ENCODE measurements around the gene PCSK5. TPM values are rescaled to one million over a fixed set of nuclear protein-coding genes. Genes with fewer than 3 reads are reported as not detected.

Gene PCSK5
- total and polyA plus RNA-seq, 7 experiments from 2014 or later = 5.2 to 35.0 (median 19.1) TPM

- peak overlapping the region in 4 of 10 donors; percentile 4 to 15 (median 6) for H3K4me3 Mint-ChIP-seq
- POLR2A ChIA-PET = no interaction called here
- intact Hi-C loops (cut with micrococcal nuclease) = no loop called here
Measured at GRCh38 chr9:75910731-75911130, 20.3 kb downstream of the PCSK5 start.

GRCh38 chr9:75911390-75911789, 20.9 kb downstream of the PCSK5 start:
- no peak overlapping the region for H3K27ac Mint-ChIP-seq

More at GRCh38 chr9:75910731-75911130, 20.3 kb downstream of the PCSK5 start:
- CTCF ChIA-PET = interaction anchor here (0.6 kb wide), 1 partner anchor 796 kb away, joined by 3 read pairs; no protein-coding TSS in a partner anchor
- H3K27ac Mint-ChIP-seq = no peak overlapping the region
- Histone ChIP-seq H3K36me3 (ENCODE audit: control insufficient read depth in 2 of 3, insufficient read depth in 3 of 3, low read length in 3 of 3) (no peaks in the 10 kb centered on the region), H3K27ac (ENCODE audit: low read depth, low read length) (no peak overlapping the region), H3K4me3 (ENCODE audit: low read length) (no peak overlapping the region), H3K9me3 (ENCODE audit: control insufficient read depth in 2 of 3, low read length in 3 of 3) (no peaks in the 10 kb centered on the region), H3K4me1 (ENCODE audit: control insufficient read depth in 2 of 2, insufficient read depth in 2 of 2, low read length in 2 of 2) (peaks cover 0 to 18% of the 10 kb centered on the region in 2 donors), H3K27me3 (ENCODE audit: control insufficient read depth in 2 of 2, insufficient read depth in 2 of 2, low read length in 2 of 2) (no peaks in the 10 kb centered on the region)
- H3K9me3 Mint-ChIP-seq = peaks cover 0 to 6% (median 0%) of the 10 kb centered on the region in 11 donors
- peaks cover 2 to 26% (median 13%) of the 10 kb centered on the region in 5 donors for H3K36me3 Mint-ChIP-seq
- ATAC-seq (no peak), DNase-seq (no peak)
- peaks cover 0 to 95% (median 79%) of the 10 kb centered on the region in 7 donors for H3K4me1 Mint-ChIP-seq
- no peaks in the 10 kb centered on the region for H3K27me3 Mint-ChIP-seq

GRCh38 chr9:75912951-75913350, 22.5 kb downstream of the PCSK5 start:
- Histone ChIP-seq H3K36me3 (ENCODE audit: control insufficient read depth in 2 of 3, insufficient read depth in 3 of 3, low read length in 3 of 3) (no peaks in the 10 kb centered on the region), H3K4me3 (ENCODE audit: low read length) (no peak overlapping the region), H3K4me1 (ENCODE audit: control insufficient read depth in 2 of 2, insufficient read depth in 2 of 2, low read length in 2 of 2) (peaks cover 0 to 14% of the 10 kb centered on the region in 2 donors), H3K27ac (ENCODE audit: low read depth, low read length) (no peak overlapping the region), H3K9me3 (ENCODE audit: control insufficient read depth in 2 of 3, low read length in 3 of 3) (no peaks in the 10 kb centered on the region), H3K27me3 (ENCODE audit: control insufficient read depth in 2 of 2, insufficient read depth in 2 of 2, low read length in 2 of 2) (no peaks in the 10 kb centered on the region)
- DNase-seq = no peak
- Mint-ChIP-seq H3K27me3 (no peaks in the 10 kb centered on the region), H3K27ac (no peak overlapping the region), H3K9me3 (no peaks in the 10 kb centered on the region), H3K36me3 (peaks cover 2 to 19% (median 12%) of the 10 kb centered on the region in 5 donors), H3K4me1 (peaks cover 0 to 95% (median 77%) of the 10 kb centered on the region in 7 donors), H3K4me3 (peak overlapping the region in 3 of 10 donors; percentile 4 to 50 (median 5))
- intact Hi-C loops (cut with micrococcal nuclease) = loop anchor here in 1 of 2 donors (2.0 kb wide), 1 partner anchor 20 kb away; no protein-coding TSS in a partner anchor
- POLR2A ChIA-PET = no interaction called here
- ATAC-seq = no peak
- CTCF ChIA-PET = interaction anchor here (1.4 kb wide), 1 partner anchor 47 kb away, joined by 4 read pairs; no protein-coding TSS in a partner anchor

More at GRCh38 chr9:75911390-75911789, 20.9 kb downstream of the PCSK5 start:
- Histone ChIP-seq H3K36me3 (ENCODE audit: control insufficient read depth in 2 of 3, insufficient read depth in 3 of 3, low read length in 3 of 3) (no peaks in the 10 kb centered on the region), H3K9me3 (ENCODE audit: control insufficient read depth in 2 of 3, low read length in 3 of 3) (no peaks in the 10 kb centered on the region), H3K4me3 (ENCODE audit: low read length) (no peak overlapping the region), H3K27ac (ENCODE audit: low read depth, low read length) (no peak overlapping the region), H3K4me1 (ENCODE audit: control insufficient read depth in 2 of 2, insufficient read depth in 2 of 2, low read length in 2 of 2) (peaks cover 0 to 17% of the 10 kb centered on the region in 2 donors), H3K27me3 (ENCODE audit: control insufficient read depth in 2 of 2, insufficient read depth in 2 of 2, low read length in 2 of 2) (no peaks in the 10 kb centered on the region)
- DNase-seq (no peak), ATAC-seq (no peak)
- peak overlapping the region in 3 of 10 donors; percentile 4 to 20 (median 17) for H3K4me3 Mint-ChIP-seq
- intact Hi-C loops (cut with micrococcal nuclease) = no loop called here
- no peaks in the 10 kb centered on the region for H3K27me3 Mint-ChIP-seq
- H3K9me3 Mint-ChIP-seq = peaks cover 0 to 6% (median 0%) of the 10 kb centered on the region in 11 donors
- peaks cover 2 to 26% (median 13%) of the 10 kb centered on the region in 5 donors for H3K36me3 Mint-ChIP-seq
- POLR2A ChIA-PET = no interaction called here
- H3K4me1 Mint-ChIP-seq = peaks cover 0 to 95% (median 81%) of the 10 kb centered on the region in 7 donors
- CTCF ChIA-PET = no interaction called here

GRCh38 chr9:75914002-75914401, 23.5 kb downstream of the PCSK5 start:
- no peak overlapping the region for H3K27ac Mint-ChIP-seq
- Histone ChIP-seq H3K36me3 (ENCODE audit: control insufficient read depth in 2 of 3, insufficient read depth in 3 of 3, low read length in 3 of 3) (no peaks in the 10 kb centered on the region), H3K4me3 (ENCODE audit: low read length) (no peak overlapping the region), H3K27ac (ENCODE audit: low read depth, low read length) (no peak overlapping the region), H3K27me3 (ENCODE audit: control insufficient read depth in 2 of 2, insufficient read depth in 2 of 2, low read length in 2 of 2) (no peaks in the 10 kb centered on the region), H3K9me3 (ENCODE audit: control insufficient read depth in 2 of 3, low read length in 3 of 3) (no peaks in the 10 kb centered on the region), H3K4me1 (ENCODE audit: control insufficient read depth in 2 of 2, insufficient read depth in 2 of 2, low read length in 2 of 2) (peaks cover 0 to 8% of the 10 kb centered on the region in 2 donors)
- intact Hi-C loops (cut with micrococcal nuclease) = no loop called here
- ChIA-PET CTCF (no interaction called here), POLR2A (no interaction called here)
- ATAC-seq (no peak), DNase-seq (no peak)
- H3K9me3 Mint-ChIP-seq = no peaks in the 10 kb centered on the region
- H3K4me3 Mint-ChIP-seq = no peak overlapping the region
- peaks cover 0 to 92% (median 71%) of the 10 kb centered on the region in 7 donors for H3K4me1 Mint-ChIP-seq
- H3K27me3 Mint-ChIP-seq = no peaks in the 10 kb centered on the region
- peaks cover 0 to 16% (median 7%) of the 10 kb centered on the region in 5 donors for H3K36me3 Mint-ChIP-seq

- POLR2A ChIA-PET = no interaction called here
- CTCF ChIA-PET = no interaction called here
- Histone ChIP-seq H3K4me3 (ENCODE audit: low read length) (no peak overlapping the region), H3K27me3 (ENCODE audit: control insufficient read depth in 2 of 2, insufficient read depth in 2 of 2, low read length in 2 of 2) (no peaks in the 10 kb centered on the region), H3K27ac (ENCODE audit: low read depth, low read length) (no peak overlapping the region), H3K9me3 (ENCODE audit: control insufficient read depth in 2 of 3, low read length in 3 of 3) (no peaks in the 10 kb centered on the region), H3K36me3 (ENCODE audit: control insufficient read depth in 2 of 3, insufficient read depth in 3 of 3, low read length in 3 of 3) (no peaks in the 10 kb centered on the region), H3K4me1 (ENCODE audit: control insufficient read depth in 2 of 2, insufficient read depth in 2 of 2, low read length in 2 of 2) (peaks cover 0 to 8% of the 10 kb centered on the region in 2 donors)
- Mint-ChIP-seq H3K4me3 (peak overlapping the region in 1 of 10 donors; percentile 17), H3K36me3 (peaks cover 0 to 20% (median 7%) of the 10 kb centered on the region in 5 donors), H3K27me3 (no peaks in the 10 kb centered on the region), H3K4me1 (peaks cover 0 to 91% (median 67%) of the 10 kb centered on the region in 7 donors), H3K9me3 (no peaks in the 10 kb centered on the region), H3K27ac (peak overlapping the region in 1 of 9 donors; percentile 14)
- DNase-seq (no peak), ATAC-seq (no peak)
- intact Hi-C loops (cut with micrococcal nuclease) = no loop called here
Measured at GRCh38 chr9:75914883-75915452, 24.5 kb downstream of the PCSK5 start.

GRCh38 chr9:75918154-75918553, 27.7 kb downstream of the PCSK5 start:
- no peaks in the 10 kb centered on the region for H3K27me3 Mint-ChIP-seq
- POLR2A ChIA-PET = no interaction called here
- Histone ChIP-seq H3K9me3 (ENCODE audit: control insufficient read depth in 2 of 3, low read length in 3 of 3) (no peaks in the 10 kb centered on the region), H3K4me3 (ENCODE audit: low read length) (no peak overlapping the region), H3K27me3 (ENCODE audit: control insufficient read depth in 2 of 2, insufficient read depth in 2 of 2, low read length in 2 of 2) (no peaks in the 10 kb centered on the region), H3K4me1 (ENCODE audit: control insufficient read depth in 2 of 2, insufficient read depth in 2 of 2, low read length in 2 of 2) (peaks cover 0 to 4% of the 10 kb centered on the region in 2 donors), H3K36me3 (ENCODE audit: control insufficient read depth in 2 of 3, insufficient read depth in 3 of 3, low read length in 3 of 3) (no peaks in the 10 kb centered on the region), H3K27ac (ENCODE audit: low read depth, low read length) (no peak overlapping the region)
- CTCF ChIA-PET = no interaction called here
- peaks cover 0 to 3% (median 0%) of the 10 kb centered on the region in 11 donors for H3K9me3 Mint-ChIP-seq
- peaks cover 0 to 20% (median 3%) of the 10 kb centered on the region in 5 donors for H3K36me3 Mint-ChIP-seq
- no peak overlapping the region for H3K27ac Mint-ChIP-seq
- intact Hi-C loops (cut with micrococcal nuclease) = loop anchor here in 1 of 2 donors (1.0 kb wide), 1 partner anchor 9 kb away; no protein-coding TSS in a partner anchor
- no peak for ATAC-seq
- DNase-seq = no peak
- peaks cover 0 to 81% (median 56%) of the 10 kb centered on the region in 7 donors for H3K4me1 Mint-ChIP-seq
- H3K4me3 Mint-ChIP-seq = no peak overlapping the region

Measured in naive thymus-derived CD4-positive, alpha-beta T cell (primary cell).